ENCODE measurements around the gene PLK5. TPM values are rescaled to one million over a fixed set of nuclear protein-coding genes. Genes with fewer than 3 reads are reported as not detected.

PLK5 gene
- total and polyA plus RNA-seq, 4 donors = 0.03 TPM; not detected in 3

GRCh38 chr19:1524972-1525325 lies 1.1 kb downstream of the PLK5 start:
- WGBS = 62% methylated on average over 17 of the region's 17 CpGs
- no peaks in the 10 kb centered on the region for H3K36me3 ChIP-seq (ENCODE audit: control insufficient read depth in 4 of 4, insufficient read depth in 3 of 4, low read depth in 1 of 4, low read length in 3 of 4)
- H3K27me3 ChIP-seq (ENCODE audit: control insufficient read depth in 4 of 4, insufficient read depth in 4 of 4, low read length in 3 of 4) = peaks cover 0 to 26% (median 7%) of the 10 kb centered on the region in 4 donors
- H3K27ac ChIP-seq (ENCODE audit: low read depth in 1 of 2, low read length in 2 of 2) = no peak overlapping the region
- DNase-seq (ENCODE audit: low spot score) = no peak
- H3K9ac ChIP-seq (ENCODE audit: low read depth in 1 of 2, low read length in 2 of 2) = no peak overlapping the region
- TF ChIP-seq RXRA (IDR thresholded peaks at IDR 0.05) = no peak
- TF ChIP-seq HNF4A (conservative IDR thresholded peaks at IDR 0.05) = no peak
- no peak for TF ChIP-seq NR2F2 (IDR thresholded peaks at IDR 0.05)
- no peak for TF ChIP-seq FOXA1 (IDR thresholded peaks at IDR 0.05)
- TF ChIP-seq SP1 (IDR thresholded peaks at IDR 0.05) = no peak
- TF ChIP-seq REST (IDR thresholded peaks at IDR 0.05) = no peak
- no peak for TF ChIP-seq CTCF (IDR thresholded peaks at IDR 0.05; ENCODE audit: low read depth, low read length, missing input control)
- TF ChIP-seq GABPA (IDR thresholded peaks at IDR 0.05 in 1 of 2, conservative IDR thresholded peaks at IDR 0.05 in 1 of 2) = no peak
- H3K4me3 ChIP-seq (ENCODE audit: low read depth in 1 of 3, low read length in 3 of 3) = no peak overlapping the region
- no peaks in the 10 kb centered on the region for H3K9me3 ChIP-seq (ENCODE audit: control insufficient read depth in 4 of 4, low read length in 3 of 4)
- peaks cover 0 to 5% (median 2%) of the 10 kb centered on the region in 4 donors for H3K4me1 ChIP-seq (ENCODE audit: control insufficient read depth in 4 of 4, insufficient read depth in 4 of 4, low read length in 3 of 4)

GRCh38 chr19:1525343-1525742 lies 1.5 kb downstream of the PLK5 start:
- TF ChIP-seq JUND (IDR thresholded peaks at IDR 0.05) (no peak), HNF4G (IDR thresholded peaks at IDR 0.05) (no peak), ZBTB33 (IDR thresholded peaks at IDR 0.05) (no peak), CTCF (IDR thresholded peaks at IDR 0.05; ENCODE audit: low read depth, low read length, missing input control) (no peak), HNF4A (conservative IDR thresholded peaks at IDR 0.05) (no peak), TAF1 (conservative IDR thresholded peaks at IDR 0.05) (no peak), REST (IDR thresholded peaks at IDR 0.05) (no peak), EGR1 (IDR thresholded peaks at IDR 0.05; ENCODE audit: low read depth in 2 of 2) (no peak), FOXA2 (IDR thresholded peaks at IDR 0.05) (no peak), SP1 (IDR thresholded peaks at IDR 0.05) (no peak), RAD21 (IDR thresholded peaks at IDR 0.05) (no peak), NR2F2 (IDR thresholded peaks at IDR 0.05) (no peak)
- WGBS = 67% methylated on average over 31 of the region's 31 CpGs
- H3K4me3 ChIP-seq (ENCODE audit: low read depth in 1 of 3, low read length in 3 of 3) = no peak overlapping the region
- peaks cover 0 to 5% (median 2%) of the 10 kb centered on the region in 4 donors for H3K4me1 ChIP-seq (ENCODE audit: control insufficient read depth in 4 of 4, insufficient read depth in 4 of 4, low read length in 3 of 4)
- H3K36me3 ChIP-seq (ENCODE audit: control insufficient read depth in 4 of 4, insufficient read depth in 3 of 4, low read depth in 1 of 4, low read length in 3 of 4) = no peaks in the 10 kb centered on the region
- no peak overlapping the region for H3K9ac ChIP-seq (ENCODE audit: low read depth in 1 of 2, low read length in 2 of 2)
- H3K9me3 ChIP-seq (ENCODE audit: control insufficient read depth in 4 of 4, low read length in 3 of 4) = no peaks in the 10 kb centered on the region
- peaks cover 0 to 26% (median 7%) of the 10 kb centered on the region in 4 donors for H3K27me3 ChIP-seq (ENCODE audit: control insufficient read depth in 4 of 4, insufficient read depth in 4 of 4, low read length in 3 of 4)
- H3K27ac ChIP-seq (ENCODE audit: low read depth in 1 of 2, low read length in 2 of 2) = no peak overlapping the region
- DNase-seq (ENCODE audit: low spot score) = no peak
